Activated CD8-positive, alpha-beta memory T cell treated with anti-CD3 and anti-CD28 coated beads for 1 hour (primary cell): Measurements from ENCODE around the gene CRYL1.

Source experiments
- DNase-seq, 2 donors: peaks; one replicate each; pipeline ENCODE4 v3.0.0-alpha.2; 2020; ENCODE audit warnings: low read depth in 1 of 2; ENCODE audit errors: extremely low read depth in 1 of 2

Gene CRYL1

GRCh38 chr13:20534038-20534608 lies 8.5 kb upstream of the CRYL1 start:
- no peak for DNase-seq

GRCh38 chr13:20528452-20528851 lies 2.8 kb upstream of the CRYL1 start:
- DNase-seq: no peak

- no peak for DNase-seq
These were observed 1.0 kb upstream of the CRYL1 start for GRCh38 chr13:20526664-20527063.

- no peak for DNase-seq
These were observed 485 bp downstream of the CRYL1 start for GRCh38 chr13:20525144-20525600.

- no peak for DNase-seq
These were observed 4.1 kb downstream of the CRYL1 start for GRCh38 chr13:20521364-20522115.

GRCh38 chr13:20519875-20520274 lies 5.8 kb downstream of the CRYL1 start:
- DNase-seq: no peak

GRCh38 chr13:20518660-20519100 lies 7.0 kb downstream of the CRYL1 start:
- DNase-seq: no peak

- no peak for DNase-seq
These were observed 10.8 kb downstream of the CRYL1 start for GRCh38 chr13:20514866-20515265.

GRCh38 chr13:20513466-20513995 lies 12.1 kb downstream of the CRYL1 start:
- DNase-seq: no peak

GRCh38 chr13:20512042-20512683 lies 13.5 kb downstream of the CRYL1 start:
- DNase-seq: no peak

- DNase-seq: no peak
These were observed 19.0 kb downstream of the CRYL1 start for GRCh38 chr13:20506696-20507095.

- no peak for DNase-seq
These were observed 20.0 kb downstream of the CRYL1 start for GRCh38 chr13:20505405-20506366.

- DNase-seq: no peak
These were observed 22.3 kb downstream of the CRYL1 start for GRCh38 chr13:20503088-20504083.

GRCh38 chr13:20501592-20501991 lies 24.1 kb downstream of the CRYL1 start:
- no peak for DNase-seq

GRCh38 chr13:20501120-20501519 lies 24.5 kb downstream of the CRYL1 start:
- DNase-seq: no peak

GRCh38 chr13:20499986-20500385 lies 25.7 kb downstream of the CRYL1 start:
- DNase-seq: no peak

- no peak for DNase-seq
These were observed 27.0 kb downstream of the CRYL1 start for GRCh38 chr13:20498659-20499058.

GRCh38 chr13:20498129-20498528 lies 27.5 kb downstream of the CRYL1 start:
- DNase-seq: no peak

GRCh38 chr13:20497006-20497775 lies 28.5 kb downstream of the CRYL1 start:
- DNase-seq: no peak
